H1 (cell line): ENCODE data around the gene DGKD. TPM values are rescaled to one million over a fixed set of nuclear protein-coding genes. Genes with fewer than 3 reads are reported as not detected.

Source experiments
- CTCF ChIA-PET: fragments of 300-600 bp; sonication (Branson Sonifier 250); formaldehyde crosslinking; loops from one replicate; lab custom pipeline; 2021; ENCODE audit not compliant: partially characterized antibody; lab: Charles Lee
- POLR2A ChIA-PET: fragments of 300-600 bp; sonication (Branson Sonifier 250); formaldehyde crosslinking; loops from one replicate; lab custom pipeline; 2021; ENCODE audit warnings: inconsistent platforms; ENCODE audit not compliant: partially characterized antibody; lab: Charles Lee
- DNase-seq, 2 experiments: peaks; one replicate each; pipeline versions ENCODE4 v3.0.0 to v3.0.0-alpha.2; 2010 to 2022; ENCODE audit warnings: low spot score in 2 of 2, low read depth in 1 of 2, mixed read lengths in 1 of 2
- FAIRE-seq: peaks from 2 replicates; lab custom pipeline; 2011; peaks lifted over from hg19 to GRCh38; lab: Jason Lieb, UNC
- H2AFZ ChIP-seq: 2 replicates; pipeline ENCODE4 v1.8.1; 2012; ENCODE audit warnings: low read length, inconsistent platforms
- H2AK5ac ChIP-seq: 2 replicates; pipeline ENCODE4 v1.6.1; 2013; ENCODE audit warnings: low read depth, low read length
- H2BK120ac ChIP-seq: replicated peaks from 2 replicates; pipeline ENCODE3; 2013; ENCODE audit warnings: low read depth, low read length, inconsistent platforms
- H2BK12ac ChIP-seq: 2 replicates; pipeline ENCODE4 v1.6.1; 2013; ENCODE audit warnings: low read depth, low read length
- H2BK15ac ChIP-seq: 2 replicates; pipeline ENCODE4 v1.6.1; 2013; ENCODE audit warnings: low read length
- H2BK20ac ChIP-seq: 2 replicates; pipeline ENCODE4 v1.6.1; 2013; ENCODE audit warnings: low read length
- H2BK5ac ChIP-seq: 2 replicates; pipeline ENCODE4 v1.6.1; 2013; ENCODE audit warnings: low read depth, low read length
- H3K14ac ChIP-seq: 2 replicates; pipeline ENCODE4 v1.6.1; 2013; ENCODE audit warnings: inconsistent platforms; ENCODE audit not compliant: insufficient read length
- H3K18ac ChIP-seq: 2 replicates; pipeline ENCODE4 v1.6.1; 2013; ENCODE audit warnings: low read length; ENCODE audit errors: extremely low read depth
- H3K23ac ChIP-seq: 2 replicates; pipeline ENCODE4 v1.6.1; 2013; ENCODE audit warnings: inconsistent platforms; ENCODE audit not compliant: insufficient read length
- H3K23me2 ChIP-seq: 2 replicates; pipeline ENCODE4 v1.6.1; 2013; ENCODE audit warnings: low read depth, low read length
- H3K27ac ChIP-seq: 2 replicates; pipeline ENCODE4 v1.6.1; 2011; ENCODE audit warnings: low read depth, low read length, inconsistent platforms
- H3K27me3 ChIP-seq, 4 experiments: replicated peaks in 1 of 4; 1 replicate in 1 of 4; 2 replicates in 3 of 4; pipeline versions ENCODE4 v1.6.1 to v1.8.1; 2011 to 2013; ENCODE audit warnings: low read length in 3 of 4, mild to moderate bottlenecking in 3 of 4, inconsistent platforms in 2 of 4, mixed read lengths in 2 of 4, moderate library complexity in 1 of 4; ENCODE audit not compliant: control insufficient read depth in 3 of 4, insufficient read depth in 3 of 4; ENCODE audit errors: extremely low read depth in 1 of 4
- H3K36me3 ChIP-seq, 4 experiments: 2 replicates each; pipeline versions ENCODE4 v1.6.1 to v1.8.1; 2011 to 2013; ENCODE audit warnings: mild to moderate bottlenecking in 4 of 4, low read length in 3 of 4, moderate library complexity in 2 of 4, control low read depth in 1 of 4, inconsistent platforms in 1 of 4; ENCODE audit not compliant: insufficient read depth in 4 of 4, control insufficient read depth in 2 of 4
- H3K4ac ChIP-seq: replicated peaks from 2 replicates; pipeline ENCODE3; 2013; ENCODE audit warnings: low read length, low read depth, mixed read lengths, inconsistent platforms; ENCODE audit not compliant: insufficient read length
- H3K4me1 ChIP-seq, 4 experiments: replicated peaks in 1 of 4; 1 replicate in 1 of 4; 2 replicates in 3 of 4; pipeline versions ENCODE4 v1.6.1 to v1.8.1; 2011 to 2013; ENCODE audit warnings: low read length in 3 of 4, inconsistent platforms in 2 of 4, mixed read lengths in 1 of 4; ENCODE audit not compliant: insufficient read depth in 4 of 4, control insufficient read depth in 3 of 4
- H3K4me2 ChIP-seq, 2 experiments: 2 replicates each; pipeline versions ENCODE4 v1.6.1 to v1.8.1; 2011 to 2013; ENCODE audit warnings: low read depth in 2 of 2, low read length in 2 of 2, control low read depth in 1 of 2, inconsistent platforms in 1 of 2, mild to moderate bottlenecking in 1 of 2; ENCODE audit not compliant: insufficient read depth in 1 of 2
- H3K4me3 ChIP-seq, 4 experiments: fragments of 200-600, 300-600 bp in 1 of 4; sonication (generic), shearing (Covaris generic), sonication (Bioruptor Twin) in 1 of 4; 2 replicates each; pipeline versions ENCODE4 v1.5.1 to v1.8.1; 2011 to 2016; ENCODE audit warnings: low read length in 4 of 4, low read depth in 3 of 4, control low read depth in 2 of 4, inconsistent platforms in 2 of 4, mild to moderate bottlenecking in 2 of 4, mixed read lengths in 1 of 4, moderate library complexity in 1 of 4; ENCODE audit not compliant: insufficient read depth in 2 of 4; ENCODE audit errors: extremely low read depth in 1 of 4
- H3K56ac ChIP-seq: replicated peaks from 2 replicates; pipeline ENCODE3; 2013; ENCODE audit warnings: low read depth, mild to moderate bottlenecking, mixed read lengths, low read length, inconsistent platforms; ENCODE audit not compliant: insufficient read length
- H3K79me1 ChIP-seq: 2 replicates; pipeline ENCODE4 v1.6.1; 2013; ENCODE audit warnings: low read depth, low read length, control low read depth
- H3K79me2 ChIP-seq, 2 experiments: 2 replicates each; pipeline versions ENCODE4 v1.6.1 to v1.8.1; 2012 to 2013; ENCODE audit warnings: low read length in 2 of 2, mild to moderate bottlenecking in 2 of 2, inconsistent platforms in 1 of 2; ENCODE audit not compliant: insufficient read depth in 2 of 2, control insufficient read depth in 1 of 2
- H3K9ac ChIP-seq, 4 experiments: replicated peaks in 1 of 4; 1 replicate in 1 of 4; 2 replicates in 3 of 4; pipeline versions ENCODE4 v1.6.1 to v1.8.1; 2011 to 2013; ENCODE audit warnings: low read depth in 3 of 4, low read length in 3 of 4, control low read depth in 2 of 4, mild to moderate bottlenecking in 2 of 4, moderate library complexity in 2 of 4, inconsistent platforms in 1 of 4; ENCODE audit errors: extremely low read depth in 1 of 4
- H3K9me3 ChIP-seq, 2 experiments: 2 replicates each; pipeline versions ENCODE4 v1.6.1 to v1.8.1; 2012 to 2013; ENCODE audit warnings: mild to moderate bottlenecking in 2 of 2, moderate library complexity in 2 of 2, control low read depth in 1 of 2, inconsistent platforms in 1 of 2, low read depth in 1 of 2, low read length in 1 of 2, mixed read lengths in 1 of 2; ENCODE audit not compliant: insufficient read depth in 2 of 2
- H4K20me1 ChIP-seq, 2 experiments: replicated peaks in 1 of 2; 2 replicates each; pipeline versions ENCODE3 to v1.8.1; 2011 to 2013; ENCODE audit warnings: inconsistent platforms in 2 of 2, low read length in 2 of 2, mild to moderate bottlenecking in 1 of 2; ENCODE audit not compliant: insufficient read depth in 2 of 2, control insufficient read depth in 1 of 2
- H4K5ac ChIP-seq: 2 replicates; pipeline ENCODE4 v1.6.1; 2013; ENCODE audit warnings: low read length, low read depth, mixed read lengths, inconsistent platforms; ENCODE audit not compliant: insufficient read length
- H4K8ac ChIP-seq: 2 replicates; pipeline ENCODE4 v1.8.0; 2013; ENCODE audit warnings: mild to moderate bottlenecking, moderate library complexity, low read length, inconsistent platforms; ENCODE audit not compliant: insufficient read depth; ENCODE audit errors: extremely low read depth
- H4K91ac ChIP-seq: replicated peaks from 2 replicates; pipeline ENCODE3; 2013; ENCODE audit warnings: low read length, mixed read lengths, inconsistent platforms; ENCODE audit not compliant: insufficient read length
- BACH1 ChIP-seq: IDR thresholded peaks from 2 replicates; pipeline ENCODE4 v1.6.1; 2012; ENCODE audit warnings: low read length, improper control_type of control experiment
- CBX5 ChIP-seq: fragments of 300-800, 300-1000 bp; sonication (generic); IDR thresholded peaks from 2 replicates; pipeline ENCODE4 v1.7.1; 2016; ENCODE audit warnings: antibody characterized with exemption, low read length, low read depth
- HDAC2 ChIP-seq, 2 experiments: fragments of 300-600 bp in 1 of 2; sonication (generic) in 1 of 2; IDR thresholded peaks; 2 replicates each; pipeline ENCODE4 v1.6.1; 2011 to 2012; ENCODE audit warnings: low read depth in 2 of 2, low read length in 2 of 2, mild to moderate bottlenecking in 2 of 2, moderate library complexity in 2 of 2, borderline replicate concordance in 1 of 2, inconsistent platforms in 1 of 2
- NRF1 ChIP-seq: IDR thresholded peaks from 2 replicates; pipeline ENCODE4 v1.6.1; 2011; ENCODE audit warnings: mild to moderate bottlenecking, low read depth, low read length, improper control_type of control experiment
- POU5F1 ChIP-seq: IDR thresholded peaks from 2 replicates; pipeline ENCODE4 v1.6.1; 2011; ENCODE audit warnings: low read depth, mild to moderate bottlenecking, low read length, moderate library complexity
- RBBP5 ChIP-seq: IDR thresholded peaks from 2 replicates; pipeline ENCODE4 v1.7.1; 2012; ENCODE audit warnings: low read depth, mild to moderate bottlenecking, inconsistent platforms, low read length, moderate library complexity, borderline replicate concordance
- RNF2 ChIP-seq: fragments of 200-900, 300-1000 bp; sonication (generic); IDR thresholded peaks from 2 replicates; pipeline ENCODE4 v1.7.1; 2016; ENCODE audit warnings: borderline replicate concordance, low read depth, mild to moderate bottlenecking, antibody characterized with exemption, low read length; ENCODE audit not compliant: poor library complexity, severe bottlenecking; ENCODE audit errors: missing control alignments
- RXRA ChIP-seq: IDR thresholded peaks from 2 replicates; pipeline ENCODE4 v1.6.1; 2011; ENCODE audit warnings: low read depth, mild to moderate bottlenecking, low read length, moderate library complexity; ENCODE audit not compliant: insufficient read depth
- TAF7 ChIP-seq: optimal IDR thresholded peaks from 2 replicates; pipeline ENCODE3; 2011; ENCODE audit warnings: low read depth, mild to moderate bottlenecking, inconsistent platforms, low read length, moderate library complexity, borderline replicate concordance
- TBP ChIP-seq: IDR thresholded peaks from 2 replicates; pipeline ENCODE4 v1.6.1; 2011; ENCODE audit warnings: low read depth, low read length, improper control_type of control experiment
- WGBS, 2 experiments: shearing (Covaris generic) in 1 of 2; methylation state at CpG; one replicate each; pipeline versions ENCODE4 v1.1.6 to v1.1.7; 2013 to 2015; ENCODE audit warnings: low lambda C conversion rate in 2 of 2, mixed read lengths in 2 of 2, inconsistent platforms in 1 of 2, low coverage in 1 of 2, missing lambda C conversion rate in 1 of 2; ENCODE audit not compliant: insufficient replicate concordance in 2 of 2, insufficient coverage in 1 of 2, insufficient read length in 1 of 2; ENCODE audit errors: extremely low coverage in 1 of 2, missing lambda C conversion rate in 1 of 2; 5-methylcytosine and 5-hydroxymethylcytosine counted together
- polyA plus RNA-seq, 7 experiments: library from polyadenylated mRNA; depleted of rRNA in 3 of 7; stranded (reverse) in 5 of 7; unstranded in 2 of 7; fragments of >200 nt in 5 of 7; fragments of 200-250 nt in 2 of 7; gene quantifications; 1 replicate in 5 of 7; 2 replicates in 1 of 7; 4 replicates in 1 of 7; pipeline versions ENCODE4 v1.2.1 to v1.2.3, GENCODE V29; 2011 to 2013; ENCODE audit warnings: missing spikeins in 2 of 7, mixed read lengths in 2 of 7
- total RNA-seq: library from RNA; stranded (reverse); fragmentation: NEBNext Ultra II Directional; extraction: Animal tissue kit (Norgen Biotek cat#: 25700); gene quantifications from 2 replicates; pipeline ENCODE4 v1.2.1, GENCODE V29; 2021
- TF ChIP-seq, protein P1 (sequence below): IDR thresholded peaks from 2 replicates; pipeline ENCODE4 v1.6.1; 2012; ENCODE audit warnings: inconsistent platforms

Gene DGKD
- total and polyA plus RNA-seq, 2 of the 8 experiments (the other 6 are each of a cell fraction or from before 2014, with no cell fraction given): 7.7 to 30.9 TPM

DNA sequence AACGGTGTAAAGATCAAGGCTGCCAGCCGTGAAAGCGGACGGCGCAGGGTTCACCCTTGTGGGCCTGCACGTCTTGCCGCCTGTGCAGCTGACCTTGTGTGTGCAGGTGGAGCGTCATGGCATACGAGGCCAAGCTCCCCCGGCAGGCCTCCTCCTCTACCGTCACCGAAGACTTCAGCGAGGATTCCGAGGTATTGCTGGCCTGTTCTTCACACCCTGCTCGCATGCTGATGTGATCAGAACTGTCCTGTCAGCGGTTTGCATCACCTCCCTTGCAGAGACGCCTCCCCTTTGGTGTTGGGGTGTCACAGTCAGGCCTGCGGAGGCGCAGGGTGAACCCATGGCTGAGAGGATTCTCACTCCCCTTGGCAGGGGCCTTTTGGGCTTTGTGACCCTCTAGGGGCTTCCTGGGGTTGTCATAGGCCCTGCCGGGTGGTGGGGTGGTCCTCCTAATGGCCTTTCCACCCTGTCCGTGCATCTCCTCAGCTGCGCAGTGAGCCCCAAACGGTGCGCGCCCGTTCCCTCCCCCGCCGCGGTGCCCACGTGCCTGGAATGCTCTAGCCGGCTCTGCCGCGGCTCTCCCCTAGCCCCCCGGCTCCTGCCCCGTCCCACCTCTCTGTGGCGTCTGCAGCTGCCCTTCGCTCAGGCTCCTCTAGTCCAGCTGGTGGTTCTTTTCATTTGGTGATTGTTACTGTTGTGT lies 92.5 kb downstream of the DGKD start:
- H3K56ac ChIP-seq: no peak overlapping the region
- H3K79me1 ChIP-seq: no peaks in the 10 kb centered on the region
- no peaks in the 10 kb centered on the region for H3K79me2 ChIP-seq
- H4K8ac ChIP-seq: no peak overlapping the region
- ChIA-PET CTCF (interaction anchor here (0.8 to 7.7 kb wide), 9 partner anchors 12 to 669 kb away, joined by 3 to 77 read pairs (median 3); no protein-coding TSS in a partner anchor), POLR2A (no interaction called here)
- H3K9ac ChIP-seq: no peak overlapping the region
- H3K4me3 ChIP-seq: no peak overlapping the region
- H3K36me3 ChIP-seq: peaks cover 0 to 4% (median 0%) of the 10 kb centered on the region in 4 experiments; a peak in 1 of 8 replicates
- 94% methylated on average over 33 of the region's 37 CpGs; no CpG with 5 or more reads in 1 of the 2 experiments for WGBS, 2 experiments
- H3K27me3 ChIP-seq: no peaks in the 10 kb centered on the region
- H2BK5ac ChIP-seq: no peak overlapping the region
- no peak overlapping the region for H4K5ac ChIP-seq
- H4K91ac ChIP-seq: no peak overlapping the region
- no peak overlapping the region for H3K4ac ChIP-seq
- no peaks in the 10 kb centered on the region for H3K23me2 ChIP-seq
- H3K4me1 ChIP-seq: no peaks in the 10 kb centered on the region; a peak in 1 of 7 replicates
- no peaks in the 10 kb centered on the region for H3K9me3 ChIP-seq
- H3K14ac ChIP-seq: no peak overlapping the region
- no peak overlapping the region for H2AFZ ChIP-seq
- no peak overlapping the region for H3K27ac ChIP-seq
- H3K4me2 ChIP-seq: no peak overlapping the region
- FAIRE-seq (no peak), DNase-seq (no peak)
- H2BK15ac ChIP-seq: no peak overlapping the region
- no peak overlapping the region for H2BK20ac ChIP-seq
- H2BK12ac ChIP-seq: 0 out of 2 replicates have a peak overlapping the region, but pooled peaks have one; percentile 23
- no peak overlapping the region for H2BK120ac ChIP-seq
- H2AK5ac ChIP-seq: no peak overlapping the region
- H3K18ac ChIP-seq: no peak overlapping the region
- H3K23ac ChIP-seq: no peak overlapping the region
- H4K20me1 ChIP-seq: peaks cover 2 to 3% of the 10 kb centered on the region in 2 experiments
- TF ChIP-seq RBBP5 (no peak), BACH1 (no peak), HDAC2 (IDR thresholded peaks at IDR 0.05; ENCODE audit: borderline replicate concordance in 1 of 2, low read depth in 2 of 2, low read length in 2 of 2) (no peak), TAF7 (no peak), POU5F1 (no peak), NRF1 (no peak), CBX5 (no peak), RXRA (no peak), TBP (no peak), RNF2 (no peak)
- TF ChIP-seq, protein P1, sequence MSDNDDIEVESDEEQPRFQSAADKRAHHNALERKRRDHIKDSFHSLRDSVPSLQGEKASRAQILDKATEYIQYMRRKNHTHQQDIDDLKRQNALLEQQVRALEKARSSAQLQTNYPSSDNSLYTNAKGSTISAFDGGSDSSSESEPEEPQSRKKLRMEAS: no peak
